ENCODE measurements around the gene CTDSPL.
A peak's percentile ranks its signal among the peaks of the same experiment; 100 is the strongest.

The CTDSPL gene

DNA sequence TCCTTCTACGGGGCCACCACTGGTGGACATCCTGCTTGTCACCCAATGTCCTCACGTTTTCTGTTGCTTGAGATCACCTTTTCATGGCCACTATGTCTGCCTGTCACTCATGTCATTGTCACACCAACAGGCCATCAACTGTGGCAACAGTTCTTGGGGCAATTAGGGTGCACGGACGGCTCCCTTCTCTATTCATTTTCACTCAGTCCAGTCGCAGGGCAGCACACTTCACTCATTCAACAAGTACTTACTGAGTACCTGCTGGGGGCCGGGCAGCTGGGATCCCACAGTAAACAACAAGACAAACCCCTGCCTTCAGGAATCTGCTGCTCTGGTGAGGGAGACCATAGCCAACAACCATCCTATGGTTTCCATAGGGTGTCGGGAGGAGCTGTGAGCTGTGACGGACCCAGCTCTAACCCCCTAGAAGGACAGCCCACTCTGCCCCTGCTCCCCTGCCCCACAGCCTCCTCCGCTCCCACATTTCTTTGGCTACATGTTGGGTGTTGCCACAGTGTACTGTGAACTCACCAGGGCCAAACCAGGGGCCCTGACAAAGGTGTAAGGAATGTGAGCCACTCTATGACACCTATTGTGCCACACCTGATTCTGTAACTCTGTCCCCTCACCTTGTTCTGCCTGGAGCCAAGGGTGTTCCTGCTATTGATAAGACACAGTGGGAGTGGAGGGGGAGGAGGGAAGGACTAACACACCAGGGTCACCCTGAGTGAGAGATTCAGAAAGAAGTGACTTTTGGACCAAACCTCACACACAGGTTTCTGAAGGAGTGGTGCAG is 130.8 kb downstream of the CTDSPL start:
- DNase-seq: no peak

DNA sequence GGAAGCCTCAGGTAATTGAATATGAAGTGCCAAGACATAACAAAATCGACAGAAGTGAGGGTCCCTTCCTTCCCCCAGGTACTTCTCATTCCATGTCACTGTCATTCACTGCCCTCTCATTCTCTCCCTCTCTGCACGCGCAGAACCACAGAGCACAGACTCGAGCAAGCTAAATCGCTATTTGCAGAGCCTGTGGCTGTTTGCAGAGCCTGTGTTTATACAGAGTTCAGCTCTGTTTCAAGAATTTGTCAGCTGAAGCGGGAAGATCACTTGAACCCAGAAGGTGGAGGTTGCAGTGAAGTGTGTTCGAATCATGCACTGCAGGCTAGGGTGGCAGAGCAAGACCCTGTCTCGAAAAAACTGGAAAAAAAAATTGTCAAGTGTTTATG is 131.4 kb downstream of the CTDSPL start:
- DNase-seq: no peak

DNA sequence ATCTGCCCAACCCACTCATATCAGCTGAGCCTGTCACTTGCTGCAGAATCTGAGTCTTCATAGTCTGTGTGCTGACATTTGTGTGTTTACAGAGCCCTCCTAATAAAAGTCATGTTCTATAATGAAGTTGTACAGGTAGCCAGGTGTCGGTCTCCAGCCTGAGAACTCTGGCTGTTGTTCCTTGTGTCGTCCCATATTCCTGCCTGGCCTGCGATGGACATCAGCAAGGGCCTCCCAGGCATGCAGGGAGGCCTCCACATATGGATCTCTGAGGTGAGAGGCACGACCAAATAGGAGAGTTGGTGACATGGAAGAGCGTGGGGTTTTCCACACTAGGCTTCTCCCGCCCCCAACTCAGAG is 131.8 kb downstream of the CTDSPL start:
- no peak for DNase-seq

DNA sequence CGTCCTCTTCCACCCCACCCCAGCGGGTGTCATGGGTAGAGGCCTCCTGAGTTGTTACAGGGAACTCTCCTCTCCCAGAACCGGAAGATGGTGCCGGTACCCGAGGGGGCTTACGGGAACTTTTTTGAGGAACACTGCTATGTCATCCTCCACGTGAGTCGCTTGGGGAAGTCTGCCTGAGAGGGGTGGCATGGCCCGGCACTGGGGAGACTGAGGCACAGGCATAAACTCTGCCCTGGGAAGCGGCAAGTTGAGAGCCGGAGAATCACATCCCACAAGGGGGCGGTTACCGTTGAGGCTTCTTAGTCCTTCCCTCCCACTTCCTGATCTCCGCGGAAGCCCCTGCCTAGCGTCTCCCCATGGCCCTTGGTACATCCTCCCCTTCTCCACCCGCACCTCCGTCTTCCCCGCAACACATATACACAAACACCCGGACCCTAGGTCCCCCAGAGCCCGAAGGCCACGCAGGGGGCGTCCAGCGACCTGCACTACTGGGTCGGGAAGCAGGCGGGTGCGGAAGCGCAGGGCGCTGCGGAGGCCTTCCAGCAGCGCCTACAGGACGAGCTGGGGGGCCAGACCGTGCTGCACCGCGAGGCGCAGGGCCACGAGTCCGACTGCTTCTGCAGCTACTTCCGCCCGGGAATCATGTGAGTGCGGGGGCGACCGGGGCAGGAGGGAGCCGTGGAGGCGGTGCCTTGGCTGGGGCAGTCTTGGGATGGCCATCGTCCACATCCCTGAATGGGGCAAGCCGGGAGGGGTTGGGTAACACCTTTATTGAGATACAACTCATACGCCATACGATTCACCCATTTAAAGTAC is 132.3 kb downstream of the CTDSPL start:
- DNase-seq: peak; percentile 78

DNA sequence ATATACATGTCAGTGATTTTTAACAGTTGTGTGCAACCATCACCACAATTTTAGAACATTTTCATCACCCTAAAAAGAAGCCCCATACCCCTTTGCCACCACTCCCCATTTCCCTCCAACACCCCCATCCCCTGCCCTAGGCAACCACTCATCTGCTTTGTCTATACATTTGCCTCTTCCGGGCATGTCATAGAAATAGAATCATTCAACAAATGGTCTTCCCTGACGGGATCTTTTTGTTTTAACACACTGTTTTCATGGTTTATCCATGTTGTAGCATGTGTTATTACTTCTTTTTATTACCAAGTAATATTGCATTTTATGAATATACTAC is 132.9 kb downstream of the CTDSPL start:
- DNase-seq: no peak

DNA sequence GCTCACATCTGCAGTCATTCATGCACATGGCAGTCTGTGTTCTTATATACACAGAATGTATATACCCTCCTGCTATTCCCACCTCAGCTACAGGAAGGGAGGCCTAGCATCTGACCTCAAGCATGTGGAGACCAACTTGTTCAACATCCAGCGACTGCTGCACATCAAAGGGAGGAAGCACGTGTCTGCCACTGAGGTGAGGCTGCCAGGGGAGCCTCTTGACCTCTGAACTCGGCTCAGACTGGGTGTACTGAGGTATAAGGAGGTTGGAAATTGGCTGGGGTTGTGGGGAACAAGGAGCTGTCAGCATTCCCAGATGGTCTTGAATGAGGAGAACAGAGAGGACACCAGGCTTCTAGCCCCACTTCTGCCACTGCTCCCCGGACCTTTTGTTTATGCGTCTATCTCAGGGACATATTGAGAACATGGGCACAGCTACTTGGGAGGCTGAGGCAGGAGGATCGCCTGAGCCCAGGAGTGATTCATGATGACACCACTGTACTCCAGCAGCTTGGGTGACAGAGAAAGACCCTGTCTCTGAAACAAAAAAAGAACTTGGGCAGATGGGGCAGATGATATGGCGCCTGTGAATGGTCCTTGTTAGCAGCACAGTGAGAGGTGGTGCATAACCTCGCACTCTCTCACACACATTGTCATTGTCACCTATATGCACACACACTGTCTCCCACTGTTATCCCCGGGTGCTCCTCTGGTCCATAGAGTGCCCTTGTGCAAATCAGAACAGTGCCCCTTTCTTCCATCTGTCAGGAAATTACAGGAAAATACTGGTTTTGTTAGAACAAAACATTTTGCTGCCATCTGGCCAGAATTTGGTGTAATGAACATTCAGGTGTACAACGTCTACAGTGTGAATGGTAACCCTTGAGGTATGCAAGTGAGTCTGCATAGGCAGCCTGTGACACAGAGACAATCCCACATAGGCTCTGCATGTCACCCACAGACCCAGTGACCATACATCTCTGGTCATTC is 134.3 kb downstream of the CTDSPL start:
- no peak for DNase-seq

DNA sequence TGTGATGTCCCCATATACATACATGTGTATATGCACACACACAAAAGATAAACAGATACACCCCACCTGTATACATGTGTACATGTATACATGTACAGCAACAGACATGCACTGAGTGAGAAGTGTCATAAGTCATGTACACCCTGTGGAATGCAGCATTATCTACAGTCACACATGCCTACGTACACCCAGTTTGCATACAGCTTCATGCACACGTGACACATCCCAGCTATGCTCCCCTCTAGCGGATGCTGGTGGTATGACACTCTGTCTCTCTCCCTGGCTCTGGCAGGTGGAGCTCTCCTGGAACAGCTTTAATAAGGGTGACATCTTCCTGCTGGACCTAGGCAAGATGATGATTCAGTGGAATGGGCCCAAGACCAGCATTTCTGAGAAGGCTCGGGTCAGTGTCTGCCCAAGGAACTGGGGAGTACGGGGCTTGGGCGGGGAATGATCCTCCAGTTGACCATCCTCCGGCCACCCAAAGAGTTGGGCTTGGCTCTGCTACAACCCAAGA is 135.2 kb downstream of the CTDSPL start:
- DNase-seq: peak; percentile 86

DNA sequence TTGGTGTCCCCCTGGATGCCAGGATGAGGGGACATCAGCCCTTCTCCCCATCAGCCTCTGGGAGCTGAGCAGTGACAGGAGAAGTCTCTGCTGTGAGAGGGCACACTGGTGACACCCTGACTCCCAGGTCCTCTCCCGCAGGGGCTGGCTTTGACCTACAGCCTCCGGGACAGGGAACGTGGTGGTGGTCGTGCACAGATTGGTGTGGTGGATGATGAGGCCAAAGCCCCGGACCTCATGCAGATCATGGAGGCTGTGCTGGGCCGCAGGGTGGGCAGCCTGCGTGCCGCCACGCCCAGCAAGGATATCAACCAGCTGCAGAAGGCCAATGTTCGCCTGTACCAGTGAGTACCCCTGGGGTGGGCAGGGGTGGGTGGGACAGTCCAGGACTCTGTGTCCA is 135.7 kb downstream of the CTDSPL start:
- no peak for DNase-seq

DNA sequence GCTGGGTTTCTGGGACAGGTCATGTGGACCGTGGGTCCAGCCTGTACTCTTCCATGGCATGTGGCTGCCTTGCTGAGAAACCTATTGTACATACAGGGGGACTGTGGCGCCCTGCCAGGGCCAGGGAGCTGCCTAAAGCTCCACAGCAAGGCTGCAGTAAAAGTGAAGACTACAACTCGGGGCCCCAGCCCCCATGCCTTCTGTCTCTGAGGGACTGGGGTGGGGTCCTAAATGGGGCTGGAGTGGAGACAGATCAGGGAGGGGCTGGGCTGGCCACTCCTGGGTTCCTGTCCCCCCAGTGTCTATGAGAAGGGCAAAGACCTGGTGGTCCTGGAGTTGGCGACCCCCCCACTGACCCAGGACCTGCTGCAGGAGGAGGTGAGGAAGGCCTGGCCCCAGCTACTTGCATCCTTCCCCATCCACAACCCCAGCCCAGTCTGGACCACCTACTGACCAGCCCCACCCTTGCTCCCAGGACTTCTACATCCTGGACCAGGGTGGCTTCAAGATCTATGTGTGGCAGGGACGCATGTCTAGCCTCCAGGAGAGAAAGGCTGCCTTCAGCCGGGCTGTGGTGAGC is 136.2 kb downstream of the CTDSPL start:
- DNase-seq: no peak

DNA sequence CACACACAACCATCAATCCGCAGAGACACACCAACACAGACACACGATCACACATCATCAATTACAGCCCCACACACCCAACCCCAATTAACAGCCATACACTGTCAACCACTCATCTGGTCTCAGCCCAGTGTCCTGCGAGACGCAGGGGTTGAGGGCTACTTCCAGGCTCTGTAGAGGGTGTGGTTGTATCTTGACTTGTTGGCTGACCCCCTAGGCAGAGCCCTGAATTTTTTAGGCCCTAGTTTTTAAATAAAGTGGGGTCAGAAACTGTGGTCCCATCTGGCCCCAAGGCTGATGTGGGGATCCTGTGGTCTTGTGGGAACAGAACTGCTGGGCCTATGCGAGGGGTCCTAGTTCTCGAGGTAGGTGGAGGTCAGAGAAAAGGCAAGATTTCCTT is 138.2 kb downstream of the CTDSPL start:
- DNase-seq: no peak

DNA sequence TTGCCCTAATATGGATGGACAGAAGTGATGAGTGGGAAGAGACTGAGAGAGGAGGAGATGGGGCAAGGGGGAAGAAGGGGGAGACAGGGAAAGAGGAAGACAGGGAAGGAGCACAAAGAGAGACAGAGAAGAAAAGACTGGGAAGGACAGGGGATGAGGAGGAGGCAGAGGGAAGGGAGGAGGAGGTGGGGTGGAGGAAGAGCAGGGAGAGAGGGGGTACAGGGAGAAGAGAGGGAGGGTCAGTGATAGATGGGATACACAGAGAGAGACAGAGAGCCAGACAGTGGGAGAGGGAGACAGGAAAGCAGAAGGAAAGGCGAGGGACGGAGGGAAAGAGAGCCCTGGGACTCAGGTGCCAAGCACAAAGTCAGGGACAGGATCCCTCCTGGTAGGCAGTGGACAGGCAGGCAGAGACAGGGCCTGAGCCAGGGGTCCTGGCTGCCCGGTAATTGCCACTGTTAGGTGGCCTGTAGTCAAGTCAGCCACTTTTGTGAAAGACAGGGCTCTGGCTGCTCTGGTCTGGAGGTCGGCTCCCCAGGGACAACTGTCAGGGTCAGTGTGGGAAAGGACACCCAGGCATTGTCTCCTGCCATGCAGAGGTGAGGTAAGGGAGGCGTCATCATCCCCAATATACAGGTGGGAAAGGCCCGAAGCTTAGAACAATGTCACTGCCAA is 138.7 kb downstream of the CTDSPL start:
- DNase-seq: no peak

DNA sequence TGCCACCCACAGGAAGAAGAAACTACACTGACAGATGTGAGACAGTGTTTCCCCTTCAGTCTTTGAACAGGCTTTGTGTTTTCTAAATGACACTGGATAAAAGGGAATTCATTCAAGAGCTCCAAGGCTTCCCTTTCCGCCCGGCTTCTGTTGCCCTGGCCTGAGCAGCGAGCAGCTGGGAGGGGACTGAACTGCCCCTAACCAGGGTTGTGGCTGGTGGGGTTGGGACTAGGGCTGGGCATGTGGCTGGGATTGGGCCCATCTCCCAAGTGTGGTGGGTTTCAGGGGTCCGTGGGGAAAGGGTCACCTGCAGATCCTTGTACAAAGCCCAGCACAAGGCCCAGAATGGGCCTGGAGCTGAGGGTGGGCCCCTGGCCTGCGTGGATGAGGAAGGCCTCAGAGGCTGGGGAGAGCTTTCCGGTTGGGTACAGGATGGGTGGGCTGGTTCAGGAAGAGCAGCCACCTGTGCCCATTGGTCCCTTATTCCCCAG is 139.3 kb downstream of the CTDSPL start:
- DNase-seq: no peak

DNA sequence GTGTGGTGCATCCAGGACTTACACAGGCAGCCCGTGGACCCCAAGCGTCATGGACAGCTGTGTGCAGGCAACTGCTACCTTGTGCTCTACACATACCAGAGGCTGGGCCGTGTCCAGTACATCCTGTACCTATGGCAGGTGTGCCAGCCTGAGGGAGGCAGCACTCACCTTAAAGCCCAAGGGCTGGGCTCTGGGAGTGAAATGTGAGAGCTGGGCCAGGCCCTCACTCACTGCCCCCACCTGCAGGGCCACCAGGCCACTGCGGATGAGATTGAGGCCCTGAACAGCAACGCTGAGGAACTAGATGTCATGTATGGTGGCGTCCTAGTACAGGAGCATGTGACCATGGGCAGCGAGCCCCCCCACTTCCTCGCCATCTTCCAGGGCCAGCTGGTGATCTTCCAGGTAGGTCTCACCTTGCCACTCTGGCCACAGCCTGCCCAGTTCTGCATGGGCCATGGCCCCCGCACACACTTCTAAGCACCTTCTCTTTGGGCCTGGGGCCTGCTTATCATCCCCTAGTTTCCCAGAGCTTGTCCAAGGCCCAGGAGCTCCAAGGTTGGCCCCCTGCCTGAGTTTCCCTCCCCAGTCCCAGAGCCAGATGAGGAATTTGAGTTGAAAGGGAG is 139.9 kb downstream of the CTDSPL start:
- no peak for DNase-seq

DNA sequence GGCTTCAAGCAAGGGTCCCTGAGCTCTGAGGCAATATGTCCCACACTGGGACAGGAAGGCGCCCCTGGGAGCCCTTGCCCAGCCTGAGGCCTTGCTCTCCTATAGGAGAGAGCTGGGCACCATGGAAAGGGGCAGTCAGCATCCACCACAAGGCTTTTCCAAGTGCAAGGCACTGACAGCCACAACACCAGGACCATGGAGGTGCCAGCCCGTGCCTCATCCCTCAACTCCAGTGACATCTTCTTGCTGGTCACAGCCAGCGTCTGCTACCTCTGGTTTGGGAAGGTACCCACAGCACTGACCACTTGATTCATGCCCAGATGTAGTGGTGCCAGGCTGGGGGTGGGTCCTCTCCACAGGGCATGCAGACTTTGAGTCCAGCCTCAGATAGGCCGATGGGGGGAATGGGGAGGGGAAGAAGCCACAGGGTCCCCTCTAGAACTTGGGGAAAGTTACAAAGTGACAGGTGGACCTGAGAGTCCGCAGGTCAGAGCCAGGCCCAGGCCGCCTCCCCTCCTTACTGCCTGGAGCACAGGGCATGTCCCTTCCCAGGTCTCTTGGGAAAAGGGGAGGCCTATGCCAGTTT is 140.7 kb downstream of the CTDSPL start:
- DNase-seq: no peak

DNA sequence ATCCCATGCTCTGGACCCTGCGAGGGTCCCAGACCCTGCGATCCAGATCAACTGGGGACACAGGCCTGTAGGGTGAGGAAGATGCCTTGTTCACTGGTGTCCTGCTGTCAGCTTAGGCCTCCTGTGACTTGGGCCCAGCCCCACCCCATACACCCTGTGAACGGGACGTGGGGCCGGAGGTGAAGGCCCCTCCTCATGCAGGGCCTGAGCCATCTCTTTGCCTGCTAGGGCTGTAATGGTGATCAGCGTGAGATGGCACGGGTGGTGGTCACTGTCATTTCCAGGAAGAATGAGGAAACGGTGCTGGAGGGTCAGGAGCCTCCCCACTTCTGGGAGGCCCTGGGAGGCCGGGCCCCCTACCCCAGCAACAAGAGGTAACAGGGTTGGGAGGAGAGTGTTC is 141.3 kb downstream of the CTDSPL start:
- DNase-seq: no peak

DNA sequence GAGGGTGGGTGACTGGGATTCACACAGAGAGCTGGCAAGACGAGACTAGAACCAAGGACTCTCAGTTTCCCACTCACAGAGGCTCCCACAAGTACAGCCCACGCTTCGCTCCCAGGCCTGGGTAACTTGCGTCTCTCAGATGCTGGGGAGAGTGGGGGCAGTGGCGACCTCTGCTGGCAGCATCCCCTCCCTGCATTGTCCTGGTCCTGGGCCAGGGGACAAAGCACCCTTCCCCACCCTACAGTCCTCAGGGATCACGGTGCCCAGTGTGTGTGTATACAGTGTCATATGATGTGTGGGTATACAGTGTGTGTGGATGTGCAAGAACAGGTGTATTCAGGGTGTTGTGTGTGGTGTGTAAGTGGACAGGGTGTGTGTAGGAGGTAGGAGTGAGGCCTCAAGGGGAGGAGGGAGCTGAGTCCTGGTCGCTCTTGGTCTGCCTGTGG is 141.7 kb downstream of the CTDSPL start:
- DNase-seq: peak; percentile 59

DNA sequence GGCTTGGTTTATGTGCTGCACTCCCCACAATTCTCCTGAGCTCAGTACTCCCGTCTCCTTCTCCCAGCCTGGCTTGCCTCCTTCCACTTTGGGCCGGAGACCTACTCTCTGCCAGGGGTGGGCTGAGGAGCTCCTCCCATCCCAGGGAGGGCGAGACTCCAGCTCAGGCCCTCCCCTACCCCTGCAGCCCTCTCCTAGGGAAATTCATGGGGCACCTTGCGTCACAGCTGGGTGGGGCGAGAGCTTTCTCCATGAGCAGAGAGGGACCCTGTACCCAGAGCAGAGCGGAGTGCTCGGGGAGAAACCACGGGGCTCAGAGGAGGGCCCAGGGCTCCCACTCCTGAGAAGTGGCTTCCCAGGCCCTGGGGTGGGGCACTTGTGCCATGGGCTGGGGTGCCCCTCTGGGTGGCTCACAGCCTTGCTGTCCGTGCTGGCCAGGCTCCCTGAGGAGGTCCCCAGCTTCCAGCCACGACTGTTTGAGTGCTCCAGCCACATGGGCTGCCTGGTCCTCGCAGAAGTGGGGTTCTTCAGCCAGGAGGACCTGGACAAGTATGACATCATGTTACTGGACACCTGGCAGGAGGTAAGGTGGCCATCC is 142.2 kb downstream of the CTDSPL start:
- no peak for DNase-seq

DNA sequence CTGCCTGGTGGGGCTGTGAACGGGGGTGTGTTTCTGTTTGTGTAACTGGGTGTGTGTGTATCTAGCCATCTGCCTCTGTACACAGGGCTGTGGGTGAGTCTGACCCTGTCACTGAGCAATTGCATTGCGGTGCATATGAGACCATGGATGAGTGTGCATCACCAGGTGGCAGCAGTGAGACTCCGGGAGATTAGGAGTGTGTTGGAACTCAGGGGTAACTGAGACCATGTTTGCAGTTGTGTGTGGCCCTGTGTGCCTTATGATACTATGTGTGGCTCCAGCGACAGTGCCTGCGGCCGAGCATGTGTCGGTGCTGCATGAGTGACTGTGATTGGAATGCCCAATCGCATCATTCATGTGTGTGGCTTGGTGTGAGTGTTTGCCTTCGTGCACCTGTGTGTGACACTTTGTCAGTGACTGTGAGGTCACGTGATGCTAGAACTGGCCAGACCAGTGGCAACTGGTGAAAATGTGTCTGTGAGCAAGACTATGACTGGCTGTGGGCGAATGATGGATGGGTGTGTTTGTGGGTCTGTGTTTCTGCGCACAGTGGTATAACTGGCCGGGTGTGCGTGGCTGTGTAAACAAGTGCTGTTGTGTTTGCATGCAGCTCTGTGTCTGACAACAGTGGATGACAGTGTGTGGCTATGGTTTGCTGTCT is 142.9 kb downstream of the CTDSPL start:
- peak; percentile 34 for DNase-seq

DNA sequence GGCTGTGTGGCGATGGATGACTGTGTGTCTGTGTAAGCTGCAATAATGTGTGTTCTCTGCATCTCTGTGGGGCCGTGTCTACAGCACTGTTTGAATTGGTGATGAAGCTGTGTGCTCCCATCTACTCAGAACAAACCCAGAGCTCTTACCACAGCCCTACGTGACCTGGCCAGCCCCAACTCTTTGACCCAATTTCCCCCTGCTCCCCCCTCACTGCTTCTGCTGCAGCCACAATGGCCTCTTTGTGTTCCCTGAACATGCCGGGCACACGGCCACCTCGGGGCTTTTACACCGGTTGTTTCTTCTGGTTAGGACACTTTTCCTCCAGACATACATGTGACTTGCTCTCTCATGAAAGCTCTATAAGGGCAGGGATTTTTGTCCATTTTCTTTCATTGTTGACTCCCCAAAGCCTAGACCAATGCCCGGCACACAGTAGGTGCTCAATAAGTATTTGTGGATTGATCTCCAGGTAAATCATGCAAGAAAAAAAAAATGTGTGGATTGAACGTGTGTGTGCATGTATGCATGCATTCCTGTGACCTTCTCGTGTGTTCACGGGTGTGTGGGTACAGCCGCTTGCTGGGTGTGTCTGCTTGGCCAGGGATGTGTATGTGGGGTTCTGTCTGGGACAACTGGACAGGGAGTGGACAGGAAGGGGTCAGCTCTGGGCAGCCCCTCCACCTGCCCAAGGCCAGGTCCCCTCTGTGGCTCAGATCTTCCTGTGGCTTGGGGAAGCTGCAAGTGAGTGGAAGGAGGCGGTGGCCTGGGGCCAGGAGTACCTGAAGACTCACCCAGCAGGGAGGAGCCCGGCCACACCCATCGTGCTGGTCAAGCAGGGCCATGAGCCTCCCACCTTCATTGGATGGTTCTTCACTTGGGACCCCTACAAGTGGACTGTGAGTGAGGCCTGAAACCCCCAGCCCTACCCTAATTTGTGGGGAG is 143.7 kb downstream of the CTDSPL start:
- DNase-seq: no peak
